Fibroblast of villous mesenchyme (primary cell): ENCODE measurements around the gene ZNF407. TPM values are rescaled to one million over a fixed set of nuclear protein-coding genes. Genes with fewer than 3 reads are reported as not detected.
A peak's percentile ranks its signal among the peaks of the same experiment; 100 is the strongest.

Source experiments
- DNase-seq: peaks from one replicate; pipeline ENCODE4 v3.0.0-alpha.2; 2010; ENCODE audit warnings: low read depth
- H3K4me3 ChIP-seq: 2 replicates; pipeline ENCODE4 v1.5.1; 2011; ENCODE audit warnings: low read depth, mild to moderate bottlenecking, low read length
- CTCF ChIP-seq: IDR thresholded peaks from 2 replicates; pipeline ENCODE4 v1.5.1; 2012; ENCODE audit warnings: low read depth, mild to moderate bottlenecking, low read length; ENCODE audit not compliant: insufficient read depth
- total RNA-seq: library from RNA; depleted of rRNA; stranded (reverse); fragments of >200 nt; gene quantifications from 2 replicates; pipeline ENCODE4 v1.2.3, GENCODE V29; 2012

The ZNF407 gene
- total RNA-seq, 1 donor, result 22.0 TPM

- H3K4me3 ChIP-seq, result no peak overlapping the region
- peak; percentile 20 for DNase-seq
- no peak for TF ChIP-seq CTCF
Measured at GRCh38 chr18:75057169-75057960, 459.7 kb downstream of the ZNF407 start.

DNA sequence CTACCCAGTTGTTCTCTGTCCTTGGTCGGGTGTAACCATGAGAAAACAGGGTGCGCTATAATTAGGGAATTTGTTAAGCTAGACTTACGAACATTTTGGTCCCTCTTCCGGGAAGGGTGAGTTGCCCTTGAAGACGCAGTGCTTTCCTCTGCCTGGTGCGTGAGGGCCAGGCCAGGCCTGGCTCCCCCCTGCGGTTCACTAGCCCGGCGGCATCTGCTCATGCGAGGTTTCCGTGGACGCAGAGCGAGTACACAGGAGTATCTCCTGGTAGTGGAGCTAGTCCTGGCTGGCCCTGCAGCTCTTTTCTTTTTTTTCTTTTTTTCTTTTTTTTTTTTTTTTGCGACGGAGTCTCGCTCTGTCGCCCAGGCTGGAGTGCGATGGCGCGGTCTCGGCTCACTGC is 462.5 kb downstream of the ZNF407 start:
- no peak for TF ChIP-seq CTCF
- no peak overlapping the region for H3K4me3 ChIP-seq
- no peak for DNase-seq

DNA sequence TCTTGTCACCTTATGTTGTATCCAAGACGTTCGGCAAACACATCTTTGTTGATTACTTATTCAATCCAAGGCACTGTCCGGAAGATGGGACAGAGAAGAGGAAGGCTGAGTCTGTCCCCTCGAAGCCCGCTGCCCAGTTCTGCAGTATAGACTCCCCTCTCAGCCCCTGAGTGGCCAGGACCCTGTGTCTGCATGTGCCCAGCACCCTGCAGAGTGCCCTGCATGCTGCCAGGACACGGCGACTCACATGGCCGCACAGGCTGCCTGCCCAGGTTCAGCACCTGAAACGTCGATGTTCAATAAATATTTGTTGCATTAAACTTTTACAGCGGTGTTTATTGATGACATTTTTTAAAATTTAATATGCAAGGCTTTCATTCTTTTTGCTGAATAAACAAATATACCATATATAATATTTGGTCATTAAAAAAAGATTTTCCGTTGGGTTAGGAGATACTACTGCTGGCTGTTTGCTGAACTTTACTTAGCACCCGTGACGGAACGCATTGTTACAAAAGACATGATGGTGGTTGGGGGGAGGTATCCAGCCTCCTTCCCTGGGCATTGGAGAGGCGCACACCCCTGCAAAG is 464.7 kb downstream of the ZNF407 start:
- H3K4me3 ChIP-seq, result no peak overlapping the region
- no peak for TF ChIP-seq CTCF
- no peak for DNase-seq

GRCh38 chr18:75063196-75063595 is 465.5 kb downstream of the ZNF407 start:
- H3K4me3 ChIP-seq, result no peak overlapping the region

DNA sequence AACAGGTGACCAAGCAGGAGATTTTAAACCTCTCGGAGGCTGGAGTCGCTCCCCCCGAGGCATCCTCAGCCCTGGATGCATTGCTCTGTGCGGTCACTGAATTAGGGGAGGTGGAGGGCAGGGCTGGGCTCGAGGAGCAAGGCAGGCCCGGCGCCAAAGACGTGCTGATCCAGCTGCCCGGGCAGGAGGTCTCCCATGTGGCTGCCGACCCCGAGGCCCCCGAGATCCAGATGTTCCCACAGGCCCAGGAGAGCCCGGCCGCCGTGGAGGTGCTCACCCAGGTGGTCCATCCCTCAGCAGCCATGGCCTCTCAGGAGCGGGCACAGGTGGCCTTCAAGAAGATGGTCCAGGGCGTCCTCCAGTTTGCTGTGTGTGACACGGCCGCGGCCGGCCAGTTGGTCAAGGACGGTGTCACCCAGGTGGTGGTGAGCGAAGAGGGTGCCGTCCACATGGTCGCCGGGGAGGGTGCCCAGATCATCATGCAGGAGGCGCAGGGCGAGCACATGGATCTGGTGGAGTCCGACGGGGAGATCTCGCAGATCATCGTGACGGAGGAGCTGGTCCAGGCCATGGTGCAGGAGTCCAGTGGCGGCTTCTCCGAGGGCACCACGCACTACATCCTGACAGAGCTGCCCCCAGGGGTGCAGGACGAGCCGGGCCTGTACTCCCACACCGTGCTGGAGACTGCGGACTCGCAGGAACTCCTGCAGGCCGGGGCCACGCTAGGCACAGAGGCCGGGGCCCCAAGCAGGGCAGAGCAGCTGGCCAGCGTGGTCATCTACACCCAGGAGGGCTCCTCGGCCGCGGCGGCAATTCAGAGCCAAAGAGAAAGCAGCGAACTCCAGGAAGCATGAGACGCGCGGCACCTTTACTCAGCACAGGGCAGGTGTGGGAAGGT is 466.2 kb downstream of the ZNF407 start:
- H3K4me3 ChIP-seq, result no peak overlapping the region
- DNase-seq, result no peak
- no peak for TF ChIP-seq CTCF

More at GRCh38 chr18:75063196-75063595, 465.5 kb downstream of the ZNF407 start:
- no peak for DNase-seq
- TF ChIP-seq CTCF, result no peak

DNA sequence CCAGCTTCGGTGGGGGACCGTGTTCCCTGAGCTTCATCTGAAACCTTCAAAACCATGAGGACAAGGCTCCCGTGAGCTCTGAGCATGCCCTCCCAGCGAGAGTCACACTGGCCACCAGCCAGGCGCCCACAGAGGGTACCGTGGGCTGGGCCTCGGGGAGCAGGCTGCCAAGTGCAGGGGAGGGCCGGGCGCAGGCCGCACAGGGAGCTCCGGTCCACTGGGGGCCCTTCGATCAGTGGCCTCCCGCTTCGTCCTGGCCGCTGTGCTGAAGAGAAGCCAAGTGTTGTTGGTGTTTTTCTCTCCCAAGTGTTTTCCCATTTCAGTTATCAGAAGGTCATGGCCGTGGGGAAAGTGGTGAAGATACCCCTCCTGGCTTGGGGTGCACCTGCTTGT is 466.8 kb downstream of the ZNF407 start:
- no peak for DNase-seq
- no peak for TF ChIP-seq CTCF
- no peak overlapping the region for H3K4me3 ChIP-seq
